HG03558 (cell line): ENCODE measurements around the gene SCFD2.
"Not testable (repeated sequence)": the region's sequence is repeated elsewhere in the genome, so short reads cannot be mapped to it uniquely, and the experiment has no call there.

Experiments used
- ATAC-seq: cut with Tn5 transposase; IDR thresholded peaks from one replicate; pipeline ENCODE4 v1.9.1; 2021; ENCODE audit warnings: moderate number of reproducible peaks; ENCODE audit not compliant: unreplicated experiment; ENCODE audit errors: extremely low read depth

The SCFD2 gene

DNA sequence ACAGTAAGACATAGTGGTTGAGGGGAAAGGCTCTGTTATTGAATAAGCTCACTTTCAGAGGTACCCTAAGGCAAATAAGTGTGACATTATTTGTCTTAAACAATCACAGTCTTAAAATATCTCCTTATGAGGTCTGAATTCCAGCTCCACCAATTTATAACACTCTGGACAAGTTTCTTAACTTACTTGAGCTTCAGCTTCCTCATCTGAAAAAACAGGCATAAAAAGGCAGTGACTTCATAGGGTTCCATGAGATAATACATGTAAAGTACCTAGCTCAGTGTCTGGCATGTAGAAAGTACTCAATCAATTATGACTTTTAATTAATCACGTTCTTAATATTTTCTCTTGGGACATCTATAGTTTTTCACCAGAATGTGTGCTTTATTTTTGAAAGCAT lies 301.3 kb downstream of the SCFD2 start:
- ATAC-seq = no peak

DNA sequence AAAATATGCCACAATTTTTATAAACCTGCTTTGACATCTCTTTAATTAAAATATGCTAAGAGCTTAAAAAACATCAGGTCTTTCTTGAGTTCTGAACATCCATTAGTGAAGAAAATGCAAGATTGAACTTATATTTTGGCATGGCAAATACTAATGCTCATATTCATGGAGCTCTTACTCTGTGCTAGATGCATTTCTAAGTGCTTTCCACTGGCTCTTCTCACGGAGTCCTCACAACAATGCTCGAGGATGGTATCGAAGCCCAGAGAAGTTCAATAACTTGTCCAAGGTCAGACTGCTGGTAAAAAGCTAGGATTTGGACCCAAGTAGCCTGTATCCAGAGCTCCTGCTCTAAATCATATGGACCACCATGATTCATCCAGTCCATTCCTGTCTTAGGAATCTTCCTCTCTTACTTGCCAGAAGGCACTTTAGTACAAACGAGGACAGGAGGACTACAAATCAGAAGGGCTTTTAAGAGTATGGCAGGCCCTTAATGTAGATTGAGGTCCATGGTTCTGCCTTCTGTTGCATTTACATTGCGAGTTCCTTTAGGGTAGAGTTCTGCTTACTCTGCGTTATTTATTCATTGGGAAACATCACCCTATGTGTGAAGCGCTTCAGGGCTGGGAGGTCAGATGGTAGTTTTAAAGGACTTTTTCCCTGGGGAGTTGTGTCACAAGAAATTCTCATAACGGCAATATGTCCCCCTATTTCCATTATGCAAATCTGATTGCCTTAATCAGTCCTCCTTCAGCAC lies 304.6 kb downstream of the SCFD2 start:
- no peak for ATAC-seq

DNA sequence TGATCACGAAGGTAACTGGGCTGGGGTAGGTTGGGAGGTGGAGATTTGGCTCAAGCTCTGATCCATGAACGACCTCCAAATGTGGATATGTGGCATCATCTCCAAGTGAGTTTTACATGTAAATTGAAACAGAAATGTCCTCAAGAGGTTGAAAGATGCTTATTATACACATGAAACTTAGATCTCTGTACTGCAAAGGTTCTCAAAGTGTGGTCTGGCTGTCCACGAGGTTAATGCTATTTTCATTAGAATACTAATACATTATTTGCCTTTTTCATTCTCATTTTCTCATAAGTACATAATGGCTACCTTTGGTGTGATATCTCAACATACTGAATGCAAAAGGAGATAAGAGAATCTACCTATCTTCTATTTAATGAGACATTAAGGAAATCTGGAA lies 305.6 kb downstream of the SCFD2 start:
- ATAC-seq = no peak

DNA sequence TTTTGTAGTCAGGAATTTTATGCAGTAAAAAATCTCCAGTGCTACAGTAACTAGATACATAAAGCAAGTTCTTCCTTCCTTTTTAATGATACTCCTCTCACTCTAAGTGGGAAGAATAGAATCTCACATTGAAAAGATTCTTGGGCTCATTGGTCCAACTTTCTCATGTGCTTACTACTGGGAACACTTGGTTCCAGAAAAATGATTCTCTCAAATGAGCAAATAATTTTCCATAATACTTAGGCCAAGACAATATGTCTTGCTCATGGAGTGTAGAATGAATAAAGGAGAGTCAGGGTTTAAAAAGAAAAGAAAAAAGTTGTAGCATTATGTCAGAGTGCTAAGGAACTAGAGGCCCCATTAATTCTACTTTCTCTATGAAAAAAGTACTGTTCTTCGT lies 306.0 kb downstream of the SCFD2 start:
- no peak for ATAC-seq

DNA sequence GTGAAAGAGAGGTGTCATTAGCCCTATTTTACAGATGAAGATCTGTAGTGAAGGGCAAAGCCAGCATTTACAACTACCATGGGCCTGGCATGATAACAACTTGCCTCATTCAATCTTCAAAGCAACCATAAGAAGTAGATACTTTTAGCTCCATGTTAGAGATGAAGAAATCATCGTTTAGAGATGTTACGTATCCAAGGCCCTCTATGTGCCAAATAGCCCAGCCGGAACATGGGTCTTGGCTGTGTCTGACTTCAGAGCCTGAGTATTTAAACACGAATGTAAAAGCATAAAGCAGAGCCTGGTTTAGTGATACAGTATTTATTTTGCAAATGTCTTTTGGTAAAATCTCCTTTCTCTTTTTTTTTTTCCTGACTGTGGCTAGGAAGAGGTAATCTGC lies 306.6 kb downstream of the SCFD2 start:
- ATAC-seq = no peak

DNA sequence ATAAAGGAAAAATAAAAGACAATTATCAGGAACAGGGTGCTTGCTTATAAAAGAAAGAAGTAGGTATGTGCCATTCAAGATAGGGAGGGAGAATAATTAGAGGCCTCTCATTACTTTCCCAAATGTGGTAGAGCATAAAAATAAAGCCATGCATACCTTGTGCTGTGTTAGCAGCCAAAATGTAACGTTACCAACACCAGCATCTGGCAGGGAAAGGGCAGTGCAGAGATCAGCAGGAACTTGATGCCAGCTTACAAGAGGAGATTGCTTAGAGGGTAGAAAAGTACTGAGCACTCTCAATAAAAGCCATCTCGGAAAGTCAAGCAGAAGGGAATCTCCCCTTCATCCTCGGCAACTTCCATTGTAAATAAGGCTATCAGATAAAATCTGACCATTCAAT lies 308.2 kb downstream of the SCFD2 start:
- no peak for ATAC-seq

DNA sequence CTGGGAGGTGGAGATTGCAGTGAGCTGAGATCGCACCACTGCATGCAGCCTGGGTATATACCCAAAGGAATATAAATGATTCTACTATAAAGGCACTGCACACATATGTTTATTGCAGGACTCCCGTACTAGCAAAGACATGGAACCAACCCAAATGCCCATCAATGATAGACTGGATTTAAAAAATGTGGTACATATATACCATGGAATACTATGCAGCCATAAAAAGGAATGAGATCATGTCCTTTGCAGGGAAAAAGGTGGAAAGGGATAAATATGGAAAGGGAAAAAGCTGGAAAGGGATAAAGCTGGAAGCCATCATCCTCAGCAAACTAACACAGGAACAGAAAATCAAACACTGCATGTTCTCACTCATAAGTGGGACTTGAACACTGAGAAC lies 308.8 kb downstream of the SCFD2 start:
- ATAC-seq = not testable (repeated sequence)

DNA sequence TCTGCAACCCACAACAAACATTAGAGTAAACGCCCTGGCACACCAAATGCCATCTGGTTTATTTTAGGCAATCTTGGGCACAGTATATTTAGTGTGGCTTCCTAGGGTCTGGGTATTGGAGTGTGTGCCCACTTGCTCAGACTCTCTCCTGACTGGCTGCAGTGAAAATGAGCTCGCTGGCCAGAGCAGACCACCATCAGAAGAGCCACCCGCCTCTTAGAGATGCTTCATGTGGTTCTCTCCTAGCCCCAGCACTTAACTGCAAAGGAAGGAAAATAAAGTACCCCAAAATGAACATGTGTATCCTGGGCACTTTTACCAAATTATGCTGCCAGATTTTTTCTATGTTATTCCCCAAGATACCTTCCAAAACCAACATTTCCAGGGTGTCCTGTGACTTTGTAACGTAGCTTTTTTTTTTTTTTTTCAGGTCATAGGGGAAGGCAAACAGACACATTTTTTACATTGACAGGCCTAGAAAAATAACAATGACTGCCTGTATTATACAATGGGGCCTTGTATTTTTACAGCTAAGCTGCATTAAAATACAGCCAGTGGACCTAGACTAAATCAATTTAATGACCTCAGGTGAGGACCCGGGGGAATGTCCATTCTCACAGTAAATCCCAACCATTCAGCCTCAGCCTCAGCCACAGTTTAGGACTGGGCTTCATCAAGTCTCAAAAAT lies 310.0 kb downstream of the SCFD2 start:
- no peak for ATAC-seq

DNA sequence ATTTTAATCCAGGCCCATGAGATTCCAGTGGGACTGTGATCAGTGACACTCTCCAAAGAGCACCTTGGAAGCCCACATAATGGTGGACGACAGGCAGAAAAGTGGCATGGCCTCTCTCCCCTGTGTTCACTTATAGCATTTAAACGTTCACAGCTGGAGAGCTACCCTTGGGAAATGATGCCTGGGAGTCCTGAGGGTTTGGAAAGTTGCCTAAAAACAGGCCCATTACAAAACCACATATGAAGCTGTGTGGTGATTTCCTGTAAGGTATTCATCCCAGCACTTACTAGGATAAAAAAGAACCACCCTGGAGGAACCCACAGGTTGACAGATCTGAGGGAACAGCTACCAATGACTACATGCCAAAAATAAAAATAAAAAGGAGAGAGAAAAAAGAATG lies 310.6 kb downstream of the SCFD2 start:
- ATAC-seq = no peak

DNA sequence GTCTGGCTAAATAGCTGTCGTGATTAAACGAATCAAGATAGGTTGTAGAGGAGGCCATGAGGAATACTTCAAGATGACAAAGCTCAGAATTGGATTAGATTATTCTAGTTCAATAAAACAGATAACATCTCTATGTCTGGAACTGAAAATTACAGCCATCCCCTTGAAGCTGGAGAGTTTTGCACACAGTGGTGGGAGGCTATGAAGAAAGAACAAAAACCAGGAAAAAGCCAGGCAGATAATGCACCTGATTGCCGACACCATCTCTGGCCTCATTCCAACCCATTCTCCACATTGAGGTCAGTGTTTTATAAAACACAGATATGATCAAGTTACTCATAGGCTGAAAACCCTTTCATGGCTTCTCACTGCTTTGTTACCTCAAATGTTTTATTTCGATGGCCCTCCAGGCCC lies 315.5 kb downstream of the SCFD2 start:
- ATAC-seq = no peak

DNA sequence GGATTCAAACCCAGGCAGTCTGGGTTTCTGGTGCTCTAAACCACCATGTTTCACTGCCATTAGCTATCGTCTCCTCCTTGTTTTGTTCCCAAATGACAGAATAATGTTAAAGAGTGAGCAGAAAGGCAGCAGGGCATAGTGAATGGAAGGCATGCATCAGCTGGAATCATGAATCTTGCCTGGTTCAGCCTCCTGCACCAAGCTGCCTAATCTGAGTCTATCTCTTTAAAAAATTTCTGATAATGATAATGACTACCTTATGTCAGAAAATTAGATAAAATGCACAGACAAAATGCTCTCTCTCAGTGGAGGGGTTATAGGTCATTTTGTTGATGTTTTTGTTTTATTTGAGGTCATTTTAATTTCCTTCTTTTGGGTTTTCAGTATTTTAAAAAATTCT lies 316.3 kb downstream of the SCFD2 start:
- no peak for ATAC-seq

DNA sequence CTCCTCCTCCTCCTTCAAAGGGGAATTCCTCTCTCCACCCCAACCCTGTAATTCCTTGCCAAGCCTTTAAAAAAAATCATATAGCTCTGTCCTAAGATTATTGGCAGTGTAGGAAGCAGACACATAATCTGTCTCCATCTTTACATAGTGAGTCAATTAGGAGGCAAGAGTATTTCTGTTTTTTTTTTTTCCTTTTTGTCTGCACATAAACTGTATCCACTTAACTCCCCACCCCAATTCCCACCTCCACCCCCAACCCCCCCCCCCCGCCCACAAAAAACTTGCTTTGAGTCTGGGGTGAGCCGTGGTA lies 321.3 kb downstream of the SCFD2 start:
- no peak for ATAC-seq

DNA sequence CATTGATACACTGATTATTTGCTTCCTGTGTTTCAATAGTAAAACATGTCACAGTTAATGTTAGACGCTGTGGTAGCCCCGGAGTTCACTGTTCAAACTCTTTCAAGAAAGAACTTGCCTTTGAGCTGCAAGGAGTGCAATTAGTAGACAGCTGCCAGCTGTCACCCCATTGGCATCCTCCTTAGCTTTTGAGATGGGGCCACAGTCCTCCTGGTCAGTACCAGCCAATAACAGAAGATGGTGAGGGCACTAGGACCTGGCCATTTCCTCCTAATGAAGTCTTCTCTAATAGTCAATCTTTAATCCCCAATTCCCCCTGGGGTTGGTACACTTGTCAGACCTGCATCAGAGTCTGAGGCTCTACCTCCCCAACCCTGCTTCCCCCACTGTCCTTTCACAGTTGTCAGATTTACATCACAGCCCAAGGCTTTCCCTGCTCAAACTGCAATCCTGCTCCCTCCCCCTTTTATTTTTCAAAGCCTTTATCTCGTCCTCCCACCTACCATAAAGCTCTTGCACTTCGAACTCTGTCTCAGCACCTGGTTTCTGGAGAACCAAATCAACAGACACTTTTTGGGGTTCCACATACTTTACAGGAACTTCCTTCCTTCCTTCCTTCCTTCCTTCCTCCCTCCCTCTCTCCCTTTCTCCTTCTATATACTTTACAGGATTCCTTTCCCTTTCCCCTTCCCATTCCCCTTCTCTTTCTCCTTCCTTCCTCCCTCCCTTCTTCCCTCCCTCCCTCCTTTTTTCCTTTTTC lies 321.8 kb downstream of the SCFD2 start:
- no peak for ATAC-seq

DNA sequence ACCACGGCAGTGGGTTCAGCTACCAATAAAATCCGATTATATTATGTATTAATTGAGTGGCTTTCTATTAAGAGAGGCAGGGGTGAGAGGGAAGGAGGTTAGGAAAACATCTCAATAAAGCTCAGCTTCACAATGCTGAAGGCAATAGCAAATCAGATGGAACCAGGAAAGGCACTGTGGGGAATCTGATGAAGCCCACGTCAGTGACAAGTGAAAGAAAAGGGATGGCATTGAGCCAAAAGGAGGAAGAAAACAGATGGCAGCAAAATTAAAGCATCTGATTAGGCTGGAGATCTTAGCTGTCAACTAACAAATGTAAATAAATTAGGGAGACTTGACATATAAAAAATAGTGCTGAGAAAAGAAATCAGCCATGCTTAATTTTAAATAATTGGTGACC lies 322.8 kb downstream of the SCFD2 start:
- ATAC-seq = no peak

DNA sequence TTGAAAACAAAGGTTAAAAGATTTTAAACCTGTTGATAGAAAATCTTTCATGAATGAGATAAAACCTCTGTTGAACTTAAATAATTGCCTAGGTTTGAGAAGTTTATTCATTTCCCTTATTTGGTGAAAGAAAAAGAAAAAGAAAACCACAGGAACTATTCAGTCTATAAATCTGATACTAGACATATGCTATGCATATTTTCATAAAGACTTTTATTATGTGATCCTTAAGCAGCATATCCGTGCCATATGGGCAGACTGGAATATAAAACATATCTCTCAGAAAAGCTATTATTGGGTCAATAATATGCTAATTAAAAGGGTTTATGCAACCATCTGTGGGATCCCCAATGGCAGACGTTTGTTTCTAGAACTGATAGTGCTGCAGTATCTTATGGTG lies 325.0 kb downstream of the SCFD2 start:
- no peak for ATAC-seq

DNA sequence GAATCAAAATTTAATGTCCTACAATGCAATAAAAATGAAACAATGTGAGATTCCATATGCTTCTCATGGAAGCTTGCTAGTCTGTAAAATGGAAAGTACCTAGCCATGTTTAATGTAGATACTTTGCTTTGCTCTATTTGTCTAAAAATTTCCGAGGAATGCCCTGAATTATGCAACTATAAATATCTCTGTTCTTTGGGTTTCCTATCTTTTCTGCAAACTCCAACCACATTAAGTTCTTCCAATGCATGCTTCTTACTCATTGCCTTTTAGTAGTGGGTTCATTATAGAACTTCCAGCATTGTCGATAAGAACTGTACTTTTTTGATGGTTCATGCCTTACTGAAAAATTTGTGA lies 325.4 kb downstream of the SCFD2 start:
- no peak for ATAC-seq

DNA sequence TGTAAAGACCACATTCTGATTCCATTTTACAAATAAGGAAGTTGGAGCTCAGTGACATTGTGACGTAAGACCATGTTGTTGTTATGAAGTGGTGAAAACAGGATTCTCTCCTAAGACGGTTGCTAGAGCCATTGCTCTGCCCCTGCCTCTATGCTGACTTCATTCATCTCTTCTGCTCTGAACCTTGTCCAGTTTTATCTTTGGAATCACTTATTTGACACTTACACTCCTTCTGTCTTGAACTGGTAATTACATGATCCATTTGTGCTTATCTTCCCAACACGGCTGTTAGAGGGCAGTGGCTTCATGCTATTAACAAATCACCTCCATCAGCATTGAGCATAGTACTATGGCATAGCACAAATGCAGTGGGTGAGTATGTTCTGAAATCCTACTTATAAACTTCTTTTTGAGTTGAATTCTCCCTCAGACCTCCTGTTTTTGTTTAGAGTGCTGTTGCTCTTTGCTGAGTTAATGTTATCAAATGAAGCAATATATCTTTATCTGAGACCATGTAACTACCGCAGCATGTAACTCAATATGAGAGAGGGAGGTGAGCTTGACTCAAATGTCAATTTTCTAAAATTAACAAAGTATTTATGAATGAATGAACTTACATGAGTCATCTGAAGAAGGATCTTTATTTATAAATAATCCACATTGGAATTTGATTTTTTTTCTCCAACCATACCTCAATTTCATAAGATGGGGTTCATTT lies 326.0 kb downstream of the SCFD2 start:
- ATAC-seq = no peak

DNA sequence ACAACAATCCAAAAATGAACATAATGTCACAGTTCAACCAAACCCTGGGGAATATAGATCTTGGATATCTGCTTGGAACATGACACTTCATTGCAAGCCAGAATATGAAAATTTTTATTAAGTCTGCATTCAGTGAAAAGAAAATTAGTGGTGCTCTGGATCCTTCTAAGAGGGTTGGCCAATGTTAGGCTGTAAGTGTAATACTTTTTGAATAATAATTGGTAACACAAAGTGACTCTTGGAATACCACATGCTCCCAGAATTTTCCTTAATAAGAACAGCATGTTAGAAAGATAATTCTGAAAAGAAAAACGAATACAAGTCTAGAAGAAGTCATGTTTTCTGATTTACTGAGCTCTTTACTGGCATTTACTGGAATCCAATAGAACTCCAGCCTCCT lies 328.0 kb downstream of the SCFD2 start:
- ATAC-seq = no peak

DNA sequence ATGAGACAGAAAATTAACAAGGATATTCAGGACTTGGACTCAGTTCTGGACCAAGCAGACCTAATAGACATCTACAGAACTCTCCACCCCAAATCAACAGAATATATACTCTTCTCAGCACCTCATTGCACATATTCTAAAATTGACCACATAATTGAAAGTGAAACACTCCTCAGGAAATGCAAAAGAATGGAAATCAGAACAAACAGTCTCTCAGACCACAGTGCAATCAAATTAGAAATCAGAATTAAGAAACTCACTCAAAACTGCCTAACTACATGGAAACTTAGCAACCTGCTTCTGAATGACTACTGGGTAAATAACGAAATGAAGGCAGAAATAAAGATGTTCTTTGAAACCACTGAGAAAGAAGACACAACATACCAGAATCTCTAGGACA lies 333.0 kb downstream of the SCFD2 start:
- not testable (repeated sequence) for ATAC-seq

DNA sequence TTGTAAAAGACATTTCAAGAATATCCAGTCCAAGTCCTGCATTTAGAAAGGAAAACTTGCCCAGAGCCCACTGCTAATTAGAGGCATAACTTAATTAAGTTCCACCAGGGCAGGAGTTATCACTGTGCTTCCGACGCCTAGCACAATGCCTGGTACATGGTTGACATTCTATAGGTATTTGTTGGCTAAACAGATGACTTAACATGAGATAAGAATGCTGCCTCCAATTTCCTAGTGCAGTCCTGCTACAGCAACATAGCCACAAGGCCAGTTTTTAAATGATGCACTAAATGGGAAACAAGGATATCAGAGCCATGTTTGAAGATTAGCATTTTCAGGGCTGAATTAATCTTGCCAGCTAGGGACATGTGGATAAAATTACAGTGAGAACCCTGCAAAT lies 339.6 kb downstream of the SCFD2 start:
- no peak for ATAC-seq

DNA sequence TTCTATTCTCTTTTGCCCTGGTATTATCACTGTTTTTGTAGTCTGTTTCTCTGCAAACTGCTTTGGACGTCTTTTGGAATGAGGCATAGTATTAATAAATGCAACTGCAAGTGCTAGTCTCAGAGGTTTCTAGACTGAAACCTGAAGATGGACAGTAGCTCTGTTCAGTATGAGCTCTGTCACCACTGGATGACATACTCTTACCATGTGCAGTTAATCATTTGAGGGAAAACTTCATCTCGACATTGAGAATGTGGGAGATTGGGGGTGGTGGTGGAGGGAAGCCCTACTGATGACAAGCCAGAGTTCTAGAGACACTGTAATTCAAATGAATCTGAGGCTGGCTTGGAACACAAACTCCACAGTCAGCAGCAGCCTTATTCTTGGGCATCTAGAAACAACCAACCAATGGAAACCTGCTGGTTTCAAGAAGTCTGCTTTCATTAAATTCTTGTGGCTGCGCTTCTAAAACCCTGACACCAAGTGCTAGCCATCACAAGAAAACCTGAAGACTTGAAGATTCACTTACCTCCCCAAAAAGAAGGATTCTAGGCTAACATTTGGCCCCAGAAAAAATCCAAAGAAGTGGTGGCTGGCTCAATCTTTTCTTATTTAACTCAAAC lies 342.1 kb downstream of the SCFD2 start:
- no peak for ATAC-seq
